ENCODE data around the gene LTA.
A peak's percentile ranks its signal among the peaks of the same experiment; 100 is the strongest.

GRCh38 chr6:31578184-31579118 is 6.4 kb downstream of the LTA start:
- TF ChIP-seq CTCF (IDR thresholded peaks at IDR 0.05; ENCODE audit: insufficient read depth, low read length) (no peak), REST (IDR thresholded peaks at IDR 0.05; ENCODE audit: insufficient replicate concordance, low read depth) (no peak), POLR2AphosphoS5 (IDR thresholded peaks at IDR 0.05; ENCODE audit: low read depth) (peak; percentile 75; the same call in 1 of the 2 replicates), SPI1 (IDR thresholded peaks at IDR 0.05; ENCODE audit: borderline replicate concordance, low read depth) (no peak), GABPA (IDR thresholded peaks at IDR 0.05; ENCODE audit: low read depth) (no peak)

Data from HL-60 (cell line).